HL-60 (cell line): ENCODE results near the gene HOXD1.

Experiments
- DNase-seq, 2 experiments: peaks; one replicate each; pipeline ENCODE4 v3.0.0-alpha.2; 2010 to 2020; ENCODE audit warnings: low read depth in 1 of 2, low spot score in 1 of 2
- H3K27ac ChIP-seq: fragments of 250-450 bp; sonication (Bioruptor Pico); replicated peaks from 2 replicates; pipeline ENCODE4 v1.5.1; 2020; ENCODE audit warnings: mild to moderate bottlenecking, moderate library complexity
- H3K27me3 ChIP-seq: fragments of 250-450 bp; sonication (Bioruptor Pico); 2 replicates; pipeline ENCODE4 v1.5.1; 2021; ENCODE audit warnings: mild to moderate bottlenecking, moderate library complexity; ENCODE audit not compliant: insufficient read depth, poor library complexity, severe bottlenecking
- H3K4me3 ChIP-seq: replicated peaks from 2 replicates; pipeline ENCODE4 v1.5.1; 2011; ENCODE audit warnings: mild to moderate bottlenecking, control low read depth, low read length; ENCODE audit not compliant: insufficient read depth
- GABPA ChIP-seq: IDR thresholded peaks from 2 replicates; pipeline ENCODE4 v1.6.1; 2012; ENCODE audit warnings: low read depth
- POLR2AphosphoS5 ChIP-seq: IDR thresholded peaks from 2 replicates; pipeline ENCODE4 v1.6.1; 2012; ENCODE audit warnings: low read depth
- REST ChIP-seq: IDR thresholded peaks from 2 replicates; pipeline ENCODE4 v1.6.1; 2012; ENCODE audit warnings: low read depth; ENCODE audit not compliant: insufficient replicate concordance
- SPI1 ChIP-seq: IDR thresholded peaks from 2 replicates; pipeline ENCODE4 v1.6.1; 2012; ENCODE audit warnings: low read depth, mild to moderate bottlenecking, borderline replicate concordance
- TF ChIP-seq, protein P1 (sequence below): IDR thresholded peaks from one replicate; pipeline ENCODE4 v1.5.1; 2011; ENCODE audit warnings: low read length, control low read depth, inconsistent platforms; ENCODE audit not compliant: insufficient read depth

The HOXD1 gene

GRCh38 chr2:176200971-176201370 is 12.5 kb downstream of the HOXD1 start:
- TF ChIP-seq SPI1, result no peak
- TF ChIP-seq, protein P1, sequence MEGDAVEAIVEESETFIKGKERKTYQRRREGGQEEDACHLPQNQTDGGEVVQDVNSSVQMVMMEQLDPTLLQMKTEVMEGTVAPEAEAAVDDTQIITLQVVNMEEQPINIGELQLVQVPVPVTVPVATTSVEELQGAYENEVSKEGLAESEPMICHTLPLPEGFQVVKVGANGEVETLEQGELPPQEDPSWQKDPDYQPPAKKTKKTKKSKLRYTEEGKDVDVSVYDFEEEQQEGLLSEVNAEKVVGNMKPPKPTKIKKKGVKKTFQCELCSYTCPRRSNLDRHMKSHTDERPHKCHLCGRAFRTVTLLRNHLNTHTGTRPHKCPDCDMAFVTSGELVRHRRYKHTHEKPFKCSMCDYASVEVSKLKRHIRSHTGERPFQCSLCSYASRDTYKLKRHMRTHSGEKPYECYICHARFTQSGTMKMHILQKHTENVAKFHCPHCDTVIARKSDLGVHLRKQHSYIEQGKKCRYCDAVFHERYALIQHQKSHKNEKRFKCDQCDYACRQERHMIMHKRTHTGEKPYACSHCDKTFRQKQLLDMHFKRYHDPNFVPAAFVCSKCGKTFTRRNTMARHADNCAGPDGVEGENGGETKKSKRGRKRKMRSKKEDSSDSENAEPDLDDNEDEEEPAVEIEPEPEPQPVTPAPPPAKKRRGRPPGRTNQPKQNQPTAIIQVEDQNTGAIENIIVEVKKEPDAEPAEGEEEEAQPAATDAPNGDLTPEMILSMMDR, result no peak
- TF ChIP-seq REST, result no peak
- no peak for TF ChIP-seq POLR2AphosphoS5
- no peak for TF ChIP-seq GABPA
- H3K4me3 ChIP-seq, result no peak overlapping the region
- H3K27me3 ChIP-seq, result peaks cover 9% of the 10 kb centered on the region
- DNase-seq, result no peak
- no peak overlapping the region for H3K27ac ChIP-seq

DNA sequence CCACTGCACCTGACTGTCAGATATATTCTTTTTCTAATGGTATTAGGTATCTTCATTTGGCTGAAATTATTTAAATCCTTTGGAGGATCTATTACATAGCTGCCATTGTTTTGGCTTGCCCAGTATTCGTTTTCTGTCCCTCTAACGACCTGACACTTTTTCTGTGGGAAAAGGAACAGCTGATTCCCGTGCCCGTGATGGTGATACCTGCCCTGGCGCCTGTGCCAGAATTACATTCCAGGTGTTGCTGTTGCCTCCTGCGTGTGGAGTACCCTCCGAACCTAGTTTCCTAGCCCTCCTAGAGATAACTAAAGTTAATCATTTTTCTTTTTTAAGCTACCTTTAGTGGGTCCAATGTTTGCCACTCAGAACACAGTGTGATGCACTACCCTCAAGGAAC is 14.0 kb downstream of the HOXD1 start:
- H3K27me3 ChIP-seq, result peaks cover 7% of the 10 kb centered on the region
- TF ChIP-seq, protein P1, result no peak
- TF ChIP-seq POLR2AphosphoS5 (no peak), SPI1 (no peak), GABPA (no peak), REST (no peak)
- H3K27ac ChIP-seq, result no peak overlapping the region
- no peak overlapping the region for H3K4me3 ChIP-seq
- no peak for DNase-seq

DNA sequence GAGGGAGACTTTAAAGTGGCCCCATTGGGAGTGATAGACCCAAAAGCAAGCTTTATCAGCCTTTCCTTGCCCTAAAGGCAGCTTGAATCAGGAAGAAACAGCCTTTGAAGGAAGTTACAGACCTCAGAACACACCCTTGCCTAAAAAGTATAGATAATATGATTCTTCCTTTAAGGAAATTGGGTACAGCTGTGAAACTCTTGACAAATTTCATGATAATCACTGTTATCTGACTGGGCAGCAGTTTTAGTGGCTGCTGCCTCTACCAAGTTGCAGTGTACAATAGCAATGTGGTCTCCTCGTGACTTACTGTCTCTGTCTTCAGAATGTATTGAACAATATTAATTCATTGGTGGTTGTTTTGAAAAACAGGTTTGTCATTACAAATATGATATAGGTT is 16.7 kb downstream of the HOXD1 start:
- no peak for DNase-seq
- TF ChIP-seq POLR2AphosphoS5, result no peak
- no peak for TF ChIP-seq SPI1
- no peak for TF ChIP-seq GABPA
- no peak for TF ChIP-seq REST
- TF ChIP-seq, protein P1, result no peak
- Histone ChIP-seq H3K27ac (no peak overlapping the region), H3K4me3 (no peak overlapping the region), H3K27me3 (peaks cover 7% of the 10 kb centered on the region)
